IMR-90 (cell line): ENCODE results near the gene NSD2. TPM values are rescaled to one million over a fixed set of nuclear protein-coding genes. Genes with fewer than 3 reads are reported as not detected.

ENCODE experiments used
- ATAC-seq: fragments of 200-7000 bp; cut with Tn5 transposase; 2 replicates; pipeline ENCODE4 v1.9.1; 2020; ENCODE audit warnings: low read depth, mild to moderate bottlenecking, moderate library complexity
- BruUV-seq: library from RNA; stranded (reverse); fragments of 400-500 nt; replicated peaks from 2 replicates; lab custom pipeline; 2021; lab: Mats Ljungman, UMichigan
- CTCF ChIA-PET: fragments of 300-600 bp; formaldehyde crosslinking; extraction: SDS; loops from one replicate; lab custom pipeline; 2021; ENCODE audit warnings: antibody characterized with exemption; lab: Yijun Ruan, JAX
- POLR2A ChIA-PET: fragments of 300-600 bp; sonication (Branson Sonifier 250); formaldehyde crosslinking; loops from one replicate; lab custom pipeline; 2022; ENCODE audit warnings: antibody characterized with exemption; ENCODE audit not compliant: unreplicated experiment; lab: Charles Lee
- DNase-seq: peaks from one replicate; pipeline ENCODE4 v3.0.0; 2013
- H2AFZ ChIP-seq: replicated peaks from 2 replicates; pipeline ENCODE3; 2013; ENCODE audit warnings: low read length, mild to moderate bottlenecking; ENCODE audit not compliant: poor library complexity
- H2AK5ac ChIP-seq: 2 replicates; pipeline ENCODE4 v1.6.1; 2013; ENCODE audit warnings: low read depth, low read length, inconsistent platforms
- H2AK9ac ChIP-seq: replicated peaks from 2 replicates; pipeline ENCODE3; 2013; ENCODE audit warnings: mild to moderate bottlenecking, low read depth, low read length, moderate library complexity; ENCODE audit not compliant: poor library complexity
- H2BK120ac ChIP-seq: 2 replicates; pipeline ENCODE4 v1.6.1; 2013; ENCODE audit warnings: low read depth, low read length, inconsistent platforms
- H2BK15ac ChIP-seq: 3 replicates; pipeline ENCODE4 v1.6.1; 2013; ENCODE audit warnings: low read depth, low read length, inconsistent platforms
- H2BK20ac ChIP-seq: 2 replicates; pipeline ENCODE4 v1.6.1; 2013; ENCODE audit warnings: low read depth, mild to moderate bottlenecking, inconsistent platforms, low read length, moderate library complexity
- H2BK5ac ChIP-seq: 2 replicates; pipeline ENCODE4 v1.6.1; 2013; ENCODE audit warnings: mild to moderate bottlenecking, low read depth, low read length, inconsistent platforms; ENCODE audit not compliant: poor library complexity, severe bottlenecking
- H3K14ac ChIP-seq: replicated peaks from 2 replicates; pipeline ENCODE4 v1.6.1; 2013; ENCODE audit warnings: low read depth, low read length, inconsistent platforms
- H3K18ac ChIP-seq: 2 replicates; pipeline ENCODE4 v1.6.1; 2013; ENCODE audit warnings: low read depth, low read length, control low read depth
- H3K23ac ChIP-seq: 2 replicates; pipeline ENCODE4 v1.6.1; 2013; ENCODE audit warnings: low read depth, low read length, inconsistent platforms
- H3K27ac ChIP-seq: 2 replicates; pipeline ENCODE4 v1.5.1; 2013; ENCODE audit warnings: mild to moderate bottlenecking, control low read depth, low read length; ENCODE audit not compliant: insufficient read depth
- H3K27me3 ChIP-seq: 2 replicates; pipeline ENCODE4 v1.6.1; 2013; ENCODE audit warnings: low read length; ENCODE audit not compliant: control insufficient read depth, insufficient read depth
- H3K36me3 ChIP-seq: 2 replicates; pipeline ENCODE4 v1.6.1; 2013; ENCODE audit warnings: low read length, mixed read lengths; ENCODE audit not compliant: control insufficient read depth, insufficient read depth
- H3K4ac ChIP-seq: 2 replicates; pipeline ENCODE4 v1.6.1; 2013; ENCODE audit warnings: low read depth, low read length, inconsistent platforms
- H3K4me1 ChIP-seq: 2 replicates; pipeline ENCODE4 v1.6.1; 2013; ENCODE audit warnings: low read length, mixed read lengths; ENCODE audit not compliant: control insufficient read depth, insufficient read depth
- H3K4me2 ChIP-seq: 2 replicates; pipeline ENCODE4 v1.6.1; 2013; ENCODE audit warnings: low read depth, mild to moderate bottlenecking, control low read depth, low read length, moderate library complexity
- H3K4me3 ChIP-seq: 2 replicates; pipeline ENCODE4 v1.5.1; 2013; ENCODE audit warnings: low read depth, mild to moderate bottlenecking, control low read depth, low read length, moderate library complexity; ENCODE audit not compliant: insufficient read depth
- H3K56ac ChIP-seq: 2 replicates; pipeline ENCODE4 v1.6.1; 2013; ENCODE audit warnings: low read length, inconsistent platforms; ENCODE audit not compliant: insufficient read depth; ENCODE audit errors: extremely low read depth
- H3K79me1 ChIP-seq, 2 experiments: 2 replicates each; pipeline ENCODE4 v1.6.1; 2013; ENCODE audit warnings: low read length in 2 of 2, inconsistent platforms in 1 of 2, low read depth in 1 of 2
- H3K9ac ChIP-seq: 2 replicates; pipeline ENCODE4 v1.6.1; 2013; ENCODE audit warnings: low read depth, low read length, control low read depth
- H3K9me1 ChIP-seq: 2 replicates; pipeline ENCODE4 v1.6.1; 2013; ENCODE audit warnings: low read length, inconsistent platforms; ENCODE audit not compliant: insufficient read depth
- H3K9me3 ChIP-seq: 2 replicates; pipeline ENCODE4 v1.6.1; 2013; ENCODE audit warnings: low read length; ENCODE audit not compliant: control insufficient read depth, insufficient read depth
- H4K20me1 ChIP-seq: 2 replicates; pipeline ENCODE4 v1.6.1; 2013; ENCODE audit warnings: low read length, inconsistent platforms; ENCODE audit not compliant: insufficient read depth
- H4K5ac ChIP-seq: 2 replicates; pipeline ENCODE4 v1.6.1; 2013; ENCODE audit warnings: mild to moderate bottlenecking, low read depth, low read length, control low read depth
- H4K8ac ChIP-seq, 2 experiments: 2 replicates each; pipeline ENCODE4 v1.6.1; 2013; ENCODE audit warnings: low read depth in 2 of 2, low read length in 2 of 2, control low read depth in 1 of 2, inconsistent platforms in 1 of 2
- H4K91ac ChIP-seq: 2 replicates; pipeline ENCODE4 v1.6.1; 2013; ENCODE audit warnings: low read depth, low read length, inconsistent platforms; ENCODE audit not compliant: insufficient read depth
- BHLHE40 ChIP-seq: fragments of 150-350 bp; IDR thresholded peaks from 2 replicates; pipeline ENCODE4 v1.6.1; 2016; ENCODE audit warnings: mild to moderate bottlenecking, low read depth, low read length
- CEBPB ChIP-seq: IDR thresholded peaks from 2 replicates; pipeline ENCODE4 v1.6.1; 2012; ENCODE audit warnings: low read depth, low read length, improper control_type of control experiment
- CHD1 ChIP-seq: IDR thresholded peaks from 2 replicates; pipeline ENCODE4 v1.6.1; 2012; ENCODE audit warnings: low read depth, low read length, improper control_type of control experiment
- CTCF ChIP-seq: conservative IDR thresholded peaks from 2 replicates; pipeline ENCODE4 v1.5.1; 2012; ENCODE audit warnings: mild to moderate bottlenecking, low read depth, low read length, improper control_type of control experiment
- ELK1 ChIP-seq: fragments of 150-350 bp; IDR thresholded peaks from 2 replicates; pipeline ENCODE4 v1.6.1; 2016; ENCODE audit warnings: low read depth, mild to moderate bottlenecking, low read length, moderate library complexity, borderline replicate concordance
- FOS ChIP-seq: fragments of 150-350 bp; IDR thresholded peaks from 2 replicates; pipeline ENCODE4 v1.6.1; 2016; ENCODE audit warnings: low read depth, low read length
- MAFK ChIP-seq: IDR thresholded peaks from 2 replicates; pipeline ENCODE4 v1.6.1; 2012; ENCODE audit warnings: low read depth, low read length, improper control_type of control experiment
- MAZ ChIP-seq: IDR thresholded peaks from 2 replicates; pipeline ENCODE4 v1.6.1; 2012; ENCODE audit warnings: low read depth, mild to moderate bottlenecking, low read length, improper control_type of control experiment, moderate library complexity, borderline replicate concordance
- MXI1 ChIP-seq: IDR thresholded peaks from 2 replicates; pipeline ENCODE4 v1.6.1; 2012; ENCODE audit warnings: low read depth, mild to moderate bottlenecking, low read length, moderate library complexity, borderline replicate concordance
- NFE2L2 ChIP-seq: fragments of 150-350 bp; IDR thresholded peaks from 2 replicates; pipeline ENCODE4 v1.6.1; 2016; ENCODE audit warnings: low read depth, mild to moderate bottlenecking, low read length
- POLR2A ChIP-seq: IDR thresholded peaks from 2 replicates; pipeline ENCODE4 v1.6.1; 2012; ENCODE audit warnings: mild to moderate bottlenecking, low read depth, low read length
- RAD21 ChIP-seq: IDR thresholded peaks from 2 replicates; pipeline ENCODE4 v1.6.1; 2012; ENCODE audit warnings: low read length, improper control_type of control experiment
- RCOR1 ChIP-seq: IDR thresholded peaks from 2 replicates; pipeline ENCODE4 v1.6.1; 2012; ENCODE audit warnings: mild to moderate bottlenecking, low read length, improper control_type of control experiment; ENCODE audit not compliant: insufficient replicate concordance
- RFX5 ChIP-seq: IDR thresholded peaks from 2 replicates; pipeline ENCODE4 v1.8.0; 2012; ENCODE audit warnings: low read depth, mild to moderate bottlenecking, low read length, moderate library complexity
- SMC3 ChIP-seq: fragments of 150-350 bp; IDR thresholded peaks from 2 replicates; pipeline ENCODE4 v1.6.1; 2016; ENCODE audit warnings: low read depth, mild to moderate bottlenecking, antibody characterized with exemption, low read length, moderate library complexity
- USF2 ChIP-seq: fragments of 150-350 bp; IDR thresholded peaks from 2 replicates; pipeline ENCODE4 v1.6.1; 2017; ENCODE audit warnings: mild to moderate bottlenecking, antibody characterized with exemption, low read length, low read depth
- WGBS, 2 experiments: methylation state at CpG; one replicate each; pipeline versions ENCODE4 v1.1.5 to v1.1.7; 2013; ENCODE audit warnings: missing lambda C conversion rate in 2 of 2; ENCODE audit not compliant: insufficient read length in 1 of 2; ENCODE audit errors: extremely low coverage in 2 of 2; 5-methylcytosine and 5-hydroxymethylcytosine counted together
- dilution Hi-C: fragments of 300-500 bp; cut with HindIII; formaldehyde crosslinking; loops from one replicate; pipeline ENCODE4 v1.14.3; 2018; ENCODE audit warnings: low sequenced_read_pairs; ENCODE audit not compliant: unreplicated experiment
- in situ Hi-C: fragments of 300-500 bp; cut with MboI; formaldehyde crosslinking; loops from 3 replicates; pipeline ENCODE4 v1.14.3; 2019; ENCODE audit warnings: low sequenced_read_pairs, inconsistent platforms, mixed read lengths
- intact Hi-C: fragments of 100-400 bp; cut with micrococcal nuclease; formaldehyde crosslinking; loops from 2 replicates; pipeline ENCODE4 v1.10.0; 2022
- polyA plus RNA-seq, 3 experiments: library from polyadenylated mRNA; depleted of rRNA; stranded (reverse); fragments of >200 nt; gene quantifications; 2 replicates each; pipeline ENCODE4 v1.2.3, GENCODE V29; 2012; ENCODE audit warnings: low replicate concordance in 1 of 3
- total RNA-seq: library from RNA; depleted of rRNA; stranded (reverse); fragments of >200 nt; gene quantifications from 2 replicates; pipeline ENCODE4 v1.2.3, GENCODE V29; 2012

NSD2 gene
- total and polyA plus RNA-seq, 2 of the 4 experiments (the other 2 are of a cell fraction): 35.9 to 68.1 TPM

- ATAC-seq: no peak
- no peak for TF ChIP-seq RCOR1
- no peak for TF ChIP-seq RAD21
- no peak for TF ChIP-seq POLR2A
- no peak for TF ChIP-seq CEBPB
- no peak for TF ChIP-seq MAZ
- no peak for TF ChIP-seq USF2
- no peak for TF ChIP-seq ELK1
- TF ChIP-seq MAFK: no peak
- TF ChIP-seq NFE2L2: no peak
- TF ChIP-seq SMC3: no peak
- no peak for TF ChIP-seq FOS
- TF ChIP-seq CHD1: no peak
- no peak for TF ChIP-seq CTCF
- TF ChIP-seq RFX5: no peak
- no peak for TF ChIP-seq BHLHE40
- no peak for TF ChIP-seq MXI1
- WGBS, 2 experiments: no CpG with 5 or more reads among the region's 3 CpGs
- Histone ChIP-seq H2BK20ac (no peak overlapping the region), H3K9me3 (no peaks in the 10 kb centered on the region), H2BK5ac (no peak overlapping the region), H3K23ac (no peak overlapping the region), H3K79me1 (peaks cover 45 to 67% of the 10 kb centered on the region in 2 experiments), H3K4me3 (no peak overlapping the region), H3K14ac (no peak overlapping the region), H3K4me2 (no peak overlapping the region), H2BK15ac (no peak overlapping the region), H3K27me3 (no peaks in the 10 kb centered on the region), H2BK120ac (no peak overlapping the region), H3K36me3 (peaks cover 13% of the 10 kb centered on the region), H4K5ac (no peak overlapping the region), H3K18ac (no peak overlapping the region), H3K4me1 (peaks cover under 1% of the 10 kb centered on the region; the same call in 1 of the 2 replicates), H4K91ac (no peak overlapping the region), H3K27ac (no peak overlapping the region), H3K9me1 (peaks cover 5% of the 10 kb centered on the region), H3K56ac (no peak overlapping the region), H3K9ac (no peak overlapping the region), H2AK5ac (no peak overlapping the region), H2AFZ (no peak overlapping the region), H2AK9ac (no peak overlapping the region), H4K8ac (no peak overlapping the region), H3K4ac (no peak overlapping the region), H4K20me1 (peaks cover 62% of the 10 kb centered on the region)
- no TSS peak for BruUV-seq
- dilution Hi-C loops (no loop called here), intact Hi-C loops (no loop called here), in situ Hi-C loops (loop anchor here (5.0 kb wide), 1 partner anchor 162 kb away; no protein-coding TSS in a partner anchor)
- DNase-seq: no peak
- ChIA-PET POLR2A (no interaction called here), CTCF (no interaction called here)
Observed at GRCh38 chr4:1904042-1904441, 32.8 kb downstream of the NSD2 start.
